Measurements from ENCODE around the gene NCF2. TPM values are rescaled to one million over a fixed set of nuclear protein-coding genes. Genes with fewer than 3 reads are reported as not detected.
"Not testable (repeated sequence)": the region's sequence is repeated elsewhere in the genome, so short reads cannot be mapped to it uniquely, and the experiment has no call there.

NCF2 gene
- total RNA-seq, 1 donor from 2014 or later = 4.9 TPM

GRCh38 chr1:183618202-183618601 lies 27.9 kb upstream of the NCF2 start:
- FAIRE-seq; DNase-seq (ENCODE audit: low spot score in 2 of 2): not testable (repeated sequence)

- DNase-seq (ENCODE audit: low spot score in 2 of 2); FAIRE-seq: not testable (repeated sequence)
These were observed 22.7 kb upstream of the NCF2 start for GRCh38 chr1:183612975-183613374.

DNA sequence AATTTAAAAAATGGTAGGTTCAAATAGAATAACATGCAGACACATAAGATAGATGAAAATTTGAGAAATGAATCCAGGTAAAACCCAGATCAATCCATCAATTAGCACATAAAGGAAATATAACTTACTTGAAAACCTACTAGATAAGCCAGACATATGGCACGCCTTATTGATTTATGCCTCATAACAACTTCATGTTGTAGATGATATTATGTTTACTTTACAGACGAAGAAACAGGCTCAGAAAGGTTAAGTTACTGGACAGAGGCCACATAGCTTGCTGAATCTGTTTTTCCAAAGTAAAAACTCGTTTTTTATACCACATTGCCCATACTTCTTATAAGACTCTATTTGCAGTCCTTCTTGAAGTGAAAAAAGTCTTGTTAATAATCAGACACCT lies 22.1 kb upstream of the NCF2 start:
- no peak for DNase-seq (ENCODE audit: low spot score in 2 of 2)
- FAIRE-seq = no peak

DNA sequence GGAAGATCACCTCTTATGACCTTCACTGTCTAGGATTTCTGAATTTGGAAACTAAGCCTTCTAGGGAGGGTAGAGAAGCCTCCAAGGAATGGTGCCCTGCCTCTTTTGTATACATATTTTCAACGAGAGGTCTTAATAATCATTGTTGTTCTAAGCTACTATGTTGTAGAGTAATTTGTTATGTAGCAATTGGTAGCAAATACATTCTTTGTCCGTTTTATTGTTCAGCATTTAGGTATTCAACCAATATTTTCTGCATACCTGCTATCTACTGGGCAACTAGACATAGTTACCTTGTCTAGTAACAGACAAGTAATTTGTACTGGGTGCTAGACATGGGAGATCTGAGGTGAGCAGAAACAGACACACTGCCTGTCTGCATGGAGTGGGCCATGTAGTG lies 20.8 kb upstream of the NCF2 start:
- FAIRE-seq (no peak), DNase-seq (ENCODE audit: low spot score in 2 of 2) (no peak)

DNA sequence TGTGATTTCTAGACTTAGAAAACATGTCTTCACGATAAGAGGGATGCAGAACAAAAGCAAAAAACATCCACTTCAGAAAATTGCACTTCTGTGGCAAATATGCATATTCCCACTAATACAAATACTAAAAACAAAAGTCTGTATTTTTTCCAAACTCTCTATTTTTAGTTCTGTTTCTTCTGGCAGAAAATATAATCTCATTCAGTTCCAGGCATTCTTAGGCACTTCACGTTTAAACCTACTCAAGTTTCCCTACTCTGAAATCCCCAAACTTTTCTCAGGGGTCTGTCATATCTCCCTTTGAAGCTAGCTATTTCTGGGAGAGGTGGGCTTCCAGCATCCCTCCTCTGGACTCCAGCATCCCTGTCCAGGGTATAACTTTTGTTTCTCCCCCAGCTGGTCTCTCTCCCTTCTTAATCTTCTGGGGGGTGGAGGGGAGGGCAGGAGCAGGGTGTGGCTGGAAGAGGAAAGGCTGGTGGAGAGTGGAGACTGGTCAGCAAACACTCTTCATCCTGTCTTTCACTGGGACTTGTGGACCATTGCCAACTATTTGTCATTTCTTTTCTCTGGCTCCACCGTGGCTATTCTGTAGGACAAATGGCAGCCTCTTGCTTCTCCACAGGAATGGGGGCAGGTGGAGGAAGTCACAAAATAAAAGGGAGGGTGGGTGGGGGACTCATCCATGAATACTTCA lies 19.6 kb upstream of the NCF2 start:
- DNase-seq (ENCODE audit: low spot score in 2 of 2) = no peak
- no peak for FAIRE-seq

DNA sequence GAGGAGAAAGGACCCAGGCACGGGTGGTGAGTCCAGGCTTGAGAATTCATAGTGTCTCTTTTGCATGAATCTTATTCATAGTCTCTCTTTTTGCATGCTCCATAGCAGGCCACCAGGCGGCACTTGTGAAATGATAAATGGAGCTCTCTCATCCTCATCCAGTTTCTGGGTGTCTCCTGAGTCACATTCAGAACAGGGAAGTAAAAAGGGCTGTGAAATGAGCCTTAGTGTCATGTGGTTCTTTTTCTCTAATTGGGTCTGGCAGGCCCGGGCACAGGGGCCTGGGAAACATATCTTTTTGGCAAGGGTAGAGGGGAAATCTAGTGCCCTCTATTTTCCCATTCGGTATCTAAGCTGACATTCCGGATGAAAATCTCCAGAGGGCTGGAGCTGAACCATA lies 19.1 kb upstream of the NCF2 start:
- FAIRE-seq (no peak), DNase-seq (ENCODE audit: low spot score in 2 of 2) (peak in 1 of 2 donors; percentile 35)

DNA sequence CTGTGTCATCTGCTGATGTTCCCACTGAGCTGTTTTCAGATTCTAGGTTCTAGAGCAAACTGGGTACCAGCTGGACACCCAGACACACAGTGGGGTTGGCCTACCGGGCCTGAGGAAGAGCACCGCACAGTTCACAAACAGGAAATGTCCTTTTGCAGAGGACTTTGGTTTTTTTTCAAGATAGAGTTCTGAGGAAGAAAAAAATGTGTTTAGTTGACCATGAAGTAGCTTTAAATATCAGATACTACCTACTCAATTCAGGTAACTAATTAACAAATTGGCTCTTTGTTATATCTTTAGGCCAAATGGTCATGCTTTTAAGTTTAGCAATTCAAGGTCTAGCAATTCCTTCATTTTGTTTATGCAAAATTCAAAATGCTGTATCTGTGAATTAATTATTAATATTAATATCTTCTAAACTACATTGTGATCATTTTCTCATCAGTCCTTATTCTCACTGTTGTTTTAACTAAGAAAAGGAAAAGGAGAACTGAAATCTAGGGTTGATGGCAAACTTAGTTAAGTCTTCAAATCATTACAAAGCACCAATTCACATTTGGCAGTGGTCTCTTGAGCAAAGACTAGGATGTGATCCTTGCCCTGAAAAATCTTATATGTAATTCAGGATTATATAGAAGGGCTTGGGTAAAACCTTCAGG lies 17.2 kb upstream of the NCF2 start:
- DNase-seq (ENCODE audit: low spot score in 2 of 2) = no peak
- no peak for FAIRE-seq

DNA sequence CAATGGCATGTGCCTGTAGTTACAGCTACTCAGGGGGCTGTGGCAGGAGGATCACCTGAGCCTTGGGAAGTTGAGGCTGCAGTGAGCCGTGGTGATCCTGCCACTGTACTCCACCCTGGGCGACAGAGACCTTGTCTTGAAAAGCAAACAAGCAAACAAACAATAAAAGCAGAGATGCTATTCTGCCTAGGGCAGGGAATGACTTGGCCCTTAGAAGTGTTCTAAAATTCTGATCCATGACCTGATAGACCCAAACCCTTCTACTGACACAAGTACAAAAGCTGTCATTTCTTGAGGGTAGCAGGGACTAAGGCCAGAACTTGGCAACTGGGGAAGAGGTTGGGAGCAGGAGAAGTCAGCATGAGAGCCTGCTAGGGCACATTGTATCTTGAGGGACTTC lies 15.6 kb upstream of the NCF2 start:
- DNase-seq (ENCODE audit: low spot score in 2 of 2) = no peak
- no peak for FAIRE-seq

DNA sequence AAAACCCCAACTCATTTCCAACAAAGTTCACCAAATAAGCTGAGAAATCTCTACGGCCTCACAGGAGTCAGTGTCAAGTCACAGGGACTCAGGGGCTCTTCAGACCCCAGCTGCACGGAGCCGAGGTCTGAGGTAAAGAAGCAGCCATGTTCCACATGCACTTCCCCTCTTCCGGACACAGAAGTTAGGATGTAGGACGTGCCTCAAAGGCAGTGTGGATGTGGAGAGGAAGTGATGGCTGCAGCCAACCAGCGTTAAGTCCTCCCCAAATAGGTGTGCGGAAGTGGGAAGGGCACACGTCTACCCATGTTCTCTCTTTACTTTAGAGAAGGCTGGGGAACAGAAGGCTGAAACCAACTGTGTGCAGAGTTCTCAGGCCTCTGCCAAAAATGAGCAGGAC lies 14.6 kb upstream of the NCF2 start:
- no peak for FAIRE-seq
- DNase-seq (ENCODE audit: low spot score in 2 of 2) = no peak

- DNase-seq (ENCODE audit: low spot score in 2 of 2) = no peak
- no peak for FAIRE-seq
These were observed 14.0 kb upstream of the NCF2 start for GRCh38 chr1:183604038-183604808.

- FAIRE-seq = no peak
- no peak for DNase-seq (ENCODE audit: low spot score in 2 of 2)
These were observed 12.3 kb upstream of the NCF2 start for GRCh38 chr1:183602510-183602909.

- no peak for DNase-seq (ENCODE audit: low spot score in 2 of 2)
- FAIRE-seq = no peak
These were observed 10.4 kb upstream of the NCF2 start for GRCh38 chr1:183600634-183601033.

DNA sequence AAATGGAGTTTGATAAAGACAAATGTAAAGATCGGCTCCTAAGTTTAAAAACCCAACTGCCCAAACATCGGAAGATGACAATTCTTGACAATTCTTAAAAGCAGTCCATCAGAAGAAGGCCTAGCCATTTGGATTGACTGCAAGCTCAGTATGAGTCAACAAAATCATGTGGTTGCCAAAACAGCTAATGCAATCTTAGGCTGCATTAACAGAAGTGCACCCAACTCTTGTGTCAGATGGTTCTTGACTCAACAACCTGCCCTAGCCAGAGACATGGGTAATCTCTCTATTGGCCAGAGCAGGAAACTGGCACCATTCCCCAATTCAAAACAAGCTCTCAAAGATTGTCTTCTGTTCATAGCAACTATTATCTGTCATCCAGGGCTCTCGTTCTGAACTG lies 9.9 kb upstream of the NCF2 start:
- DNase-seq (ENCODE audit: low spot score in 2 of 2) (no peak), FAIRE-seq (no peak)

DNA sequence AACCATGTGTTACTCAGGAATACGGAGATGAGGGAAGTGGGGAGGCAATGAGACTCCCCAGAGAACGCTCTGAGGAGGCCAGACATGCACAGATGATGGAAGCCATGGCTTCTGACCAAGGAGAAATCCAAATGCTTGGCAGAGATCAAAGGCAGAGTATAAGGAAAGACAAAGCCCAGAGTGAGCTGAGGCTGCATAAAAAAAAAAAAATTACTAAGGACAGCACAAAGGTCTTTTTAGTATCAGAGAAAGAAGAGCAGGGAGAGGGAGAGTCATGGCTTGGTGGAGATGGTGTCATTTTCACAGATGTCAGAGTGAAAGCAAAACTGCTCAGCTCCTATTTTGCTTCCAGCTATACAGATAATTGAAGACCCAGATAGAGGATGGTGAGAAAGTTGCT lies 8.1 kb upstream of the NCF2 start:
- DNase-seq (ENCODE audit: low spot score in 2 of 2) (no peak), FAIRE-seq (no peak)

GRCh38 chr1:183597656-183598347 lies 7.5 kb upstream of the NCF2 start:
- DNase-seq (ENCODE audit: low spot score in 2 of 2) (no peak), FAIRE-seq (no peak)

GRCh38 chr1:183596500-183596899 lies 6.2 kb upstream of the NCF2 start:
- FAIRE-seq (no peak), DNase-seq (ENCODE audit: low spot score in 2 of 2) (no peak)

GRCh38 chr1:183595537-183595936 lies 5.3 kb upstream of the NCF2 start:
- DNase-seq (ENCODE audit: low spot score in 2 of 2) (no peak), FAIRE-seq (no peak)

DNA sequence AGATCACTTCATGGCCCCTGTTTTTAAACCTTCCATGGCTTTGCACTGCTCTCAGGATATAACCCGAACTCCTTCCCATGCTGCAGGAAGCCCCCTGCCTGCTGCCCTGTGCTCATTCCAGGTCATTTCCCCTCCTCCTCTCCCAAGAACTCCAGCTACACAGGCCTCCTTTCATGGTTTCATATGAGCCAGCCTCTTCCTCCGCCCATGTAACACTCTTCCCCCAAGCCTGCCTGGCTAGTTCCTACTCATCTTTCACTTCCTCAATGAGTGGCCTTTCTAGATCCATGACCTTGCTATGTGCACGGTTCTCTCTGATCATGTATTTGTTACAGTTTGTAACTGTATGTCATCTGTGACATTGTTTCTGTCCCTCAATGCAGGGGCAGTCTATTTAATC lies 3.1 kb upstream of the NCF2 start:
- no peak for DNase-seq (ENCODE audit: low spot score in 2 of 2)
- FAIRE-seq = no peak

GRCh38 chr1:183592733-183593132 lies 2.5 kb upstream of the NCF2 start:
- DNase-seq (ENCODE audit: low spot score in 2 of 2) (no peak), FAIRE-seq (no peak)

GRCh38 chr1:183589874-183590243 lies 400 bp downstream of the NCF2 start:
- DNase-seq (ENCODE audit: low spot score in 2 of 2) (no peak), FAIRE-seq (no peak)

DNA sequence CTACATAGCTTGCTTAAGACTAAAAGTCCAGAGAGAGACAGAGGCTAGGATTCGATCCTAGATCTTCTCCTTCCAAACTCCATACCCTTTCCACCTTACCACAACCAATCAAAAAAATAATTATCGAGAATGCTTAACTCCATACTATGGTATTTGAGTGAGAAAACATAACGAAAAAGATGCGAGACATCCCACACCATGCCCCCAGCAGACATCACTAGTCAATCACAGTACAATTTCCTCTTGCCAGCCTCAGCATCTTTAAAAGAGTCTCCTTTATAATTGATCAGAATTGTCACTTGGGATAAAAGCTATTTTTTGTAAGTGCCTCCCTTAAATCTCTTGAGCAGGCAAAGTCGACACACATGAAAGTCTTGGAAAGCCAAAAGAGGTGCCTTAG lies 875 bp downstream of the NCF2 start:
- no peak for DNase-seq (ENCODE audit: low spot score in 2 of 2)
- no peak for FAIRE-seq
